ENCODE measurements around the gene CDC34. TPM values are rescaled to one million over a fixed set of nuclear protein-coding genes. Genes with fewer than 3 reads are reported as not detected.

Gene CDC34
- total RNA-seq, 1 donor from 2014 or later = 30.8 TPM

- no peak for DNase-seq (ENCODE audit: low spot score)
Observed at GRCh38 chr19:542173-542866, 10.8 kb downstream of the CDC34 start.

GRCh38 chr19:543910-544608 is 12.5 kb downstream of the CDC34 start, which contains the start of gene GZMM:
Gene GZMM, plus strand, starts transcription at chr19:544053. Its CDS starts 19 bp downstream, at chr19:544072.
- DNase-seq (ENCODE audit: low spot score) = no peak

- DNase-seq (ENCODE audit: low spot score) = no peak
Observed at GRCh38 chr19:547117-547516, 15.6 kb downstream of the CDC34 start.

- no peak for DNase-seq (ENCODE audit: low spot score)
Observed at GRCh38 chr19:547836-548720, 16.5 kb downstream of the CDC34 start.

GRCh38 chr19:548886-549830 is 17.6 kb downstream of the CDC34 start:
- peak; percentile 39 for DNase-seq (ENCODE audit: low spot score)

GRCh38 chr19:554817-555216 is 23.3 kb downstream of the CDC34 start:
- DNase-seq (ENCODE audit: low spot score) = no peak

GRCh38 chr19:555474-555808 is 23.9 kb downstream of the CDC34 start:
- DNase-seq (ENCODE audit: low spot score) = no peak

GRCh38 chr19:556611-557382 is 25.2 kb downstream of the CDC34 start:
- no peak for DNase-seq (ENCODE audit: low spot score)

GRCh38 chr19:558770-559439 is 27.3 kb downstream of the CDC34 start:
- no peak for DNase-seq (ENCODE audit: low spot score)

GRCh38 chr19:560121-560520 is 28.6 kb downstream of the CDC34 start:
- no peak for DNase-seq (ENCODE audit: low spot score)

GRCh38 chr19:566403-566802 is 34.8 kb downstream of the CDC34 start:
- DNase-seq (ENCODE audit: low spot score) = no peak

- DNase-seq (ENCODE audit: low spot score) = no peak
Observed at GRCh38 chr19:566844-567243, 35.3 kb downstream of the CDC34 start.

GRCh38 chr19:567296-567900 is 35.8 kb downstream of the CDC34 start:
- DNase-seq (ENCODE audit: low spot score) = no peak

GRCh38 chr19:570251-570686 is 38.7 kb downstream of the CDC34 start:
- no peak for DNase-seq (ENCODE audit: low spot score)

- no peak for DNase-seq (ENCODE audit: low spot score)
Observed at GRCh38 chr19:570937-571565, 39.5 kb downstream of the CDC34 start.

GRCh38 chr19:571566-571974 is 40.0 kb downstream of the CDC34 start:
- DNase-seq (ENCODE audit: low spot score) = no peak

GRCh38 chr19:572140-572742 is 40.7 kb downstream of the CDC34 start, which contains the start of gene BSG:
Gene BSG, plus strand, starts transcription at chr19:572596. Its CDS starts 39 bp downstream, at chr19:572635.
- DNase-seq (ENCODE audit: low spot score) = peak; percentile 99

GRCh38 chr19:572743-573518 is 41.4 kb downstream of the CDC34 start:
- peak; percentile 65 for DNase-seq (ENCODE audit: low spot score)

Measured in ureter (tissue), 1 donor.